Lung (tissue), 12 donors: ENCODE measurements around the gene EBPL. TPM values are rescaled to one million over a fixed set of nuclear protein-coding genes. Genes with fewer than 3 reads are reported as not detected.
"Not testable (repeated sequence)": the region's sequence is repeated elsewhere in the genome, so short reads cannot be mapped to it uniquely, and the experiment has no call there.

Source experiments
- ATAC-seq: fragments of 200-7000 bp; cut with Tn5 transposase; one replicate; pipeline ENCODE4 v1.9.1; 2020; ENCODE audit warnings: moderate number of reproducible peaks; ENCODE audit not compliant: insufficient read depth, low FRiP score
- DNase-seq, 3 donors: peaks; one replicate each; pipeline ENCODE4 v3.0.0-alpha.2; 2013 to 2017
- H3K27ac ChIP-seq, 2 donors: one replicate each; pipeline ENCODE4 v1.5.1; 2013; ENCODE audit warnings: mild to moderate bottlenecking in 2 of 2, moderate library complexity in 2 of 2, control low read depth in 1 of 2, inconsistent platforms in 1 of 2, low read depth in 1 of 2, low read length in 1 of 2
- H3K27me3 ChIP-seq, 3 donors: one replicate each; pipeline ENCODE4 v1.5.1; 2013; ENCODE audit warnings: low read length in 2 of 3; ENCODE audit not compliant: control insufficient read depth in 3 of 3, insufficient read depth in 3 of 3
- H3K36me3 ChIP-seq, 4 donors: one replicate each; pipeline ENCODE4 v1.5.1; 2013; ENCODE audit warnings: low read length in 4 of 4, mild to moderate bottlenecking in 1 of 4, moderate library complexity in 1 of 4; ENCODE audit not compliant: control insufficient read depth in 4 of 4, insufficient read depth in 4 of 4
- H3K4me1 ChIP-seq, 5 donors: one replicate each; pipeline ENCODE4 v1.5.1; 2013; ENCODE audit warnings: low read length in 5 of 5, mild to moderate bottlenecking in 2 of 5, moderate library complexity in 1 of 5; ENCODE audit not compliant: control insufficient read depth in 5 of 5, insufficient read depth in 5 of 5
- H3K4me3 ChIP-seq: one replicate; pipeline ENCODE4 v1.5.1; 2013; ENCODE audit warnings: mild to moderate bottlenecking, control low read depth, moderate library complexity
- H3K9ac ChIP-seq, 2 donors: one replicate each; pipeline ENCODE4 v1.5.1; 2013; ENCODE audit warnings: low read length in 2 of 2, control low read depth in 1 of 2; ENCODE audit not compliant: insufficient read depth in 1 of 2
- H3K9me3 ChIP-seq, 4 donors: one replicate each; pipeline ENCODE4 v1.5.1; 2013; ENCODE audit warnings: low read length in 3 of 4, mild to moderate bottlenecking in 1 of 4, moderate library complexity in 1 of 4; ENCODE audit not compliant: control insufficient read depth in 4 of 4, insufficient read depth in 3 of 4
- WGBS, 2 donors: extraction: QIAGEN DNeasy Blood & Tissue Kit; methylation state at CpG; one replicate each; pipeline ENCODE4 v1.1.7; 2013; 5-methylcytosine and 5-hydroxymethylcytosine counted together
- polyA plus RNA-seq, 2 donors: library from polyadenylated mRNA; stranded (reverse); fragments of 200-250 nt; gene quantifications; one replicate each; pipeline ENCODE4 v1.2.1, GENCODE V29; 2013
- total RNA-seq, 2 donors: library from RNA; depleted of rRNA in 1 of 2; stranded (reverse); fragments of >200 nt in 1 of 2; gene quantifications; one replicate each; pipeline ENCODE4 v1.2.1, GENCODE V29; 2014 to 2021
- TF ChIP-seq, protein P1 (sequence below): IDR thresholded peaks from 2 replicates; pipeline ENCODE4 v1.5.1; 2012; ENCODE audit warnings: mild to moderate bottlenecking; ENCODE audit errors: control extremely low read depth, extremely low read depth
- donor health status: control.
- donor health status: control.
- donor health status: Bipolar disorder and iron deficiency.
- donor health status: healthy.
- donor health status: DM: yes; HTN: yes; CAD: no.

EBPL gene
- total and polyA plus RNA-seq, 4 donors: 60.5 to 92.7 (median 70.1) TPM

DNA sequence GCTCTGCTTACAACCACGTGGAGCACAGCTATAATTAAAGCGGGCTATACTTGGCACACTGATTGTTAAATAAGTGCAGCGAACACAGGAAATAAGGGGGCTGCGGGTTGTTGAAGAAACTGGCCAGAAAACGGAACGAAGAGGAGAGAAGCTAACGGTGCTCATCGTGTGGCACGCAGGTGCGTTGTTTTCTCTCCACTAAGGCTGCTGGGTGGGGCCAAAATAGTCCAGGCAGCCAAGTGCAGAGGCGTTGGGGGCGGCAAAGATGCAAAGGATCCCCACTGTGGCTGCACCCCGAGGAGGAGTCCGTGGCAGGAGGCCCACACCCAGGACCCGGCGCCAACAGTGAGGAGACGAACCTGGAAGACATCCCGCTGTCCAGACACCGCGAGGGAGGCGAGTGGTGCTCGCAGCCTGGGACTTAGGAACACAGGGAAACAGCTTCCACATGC, 71.1 kb downstream of the EBPL start:
- WGBS, 2 donors: 59 to 72% methylated on average over 22 of the region's 22 CpGs
- H3K4me1 ChIP-seq: peaks cover 7 to 21% (median 13%) of the 10 kb centered on the region in 5 donors
- H3K4me3 ChIP-seq: no peak overlapping the region
- TF ChIP-seq, protein P1, sequence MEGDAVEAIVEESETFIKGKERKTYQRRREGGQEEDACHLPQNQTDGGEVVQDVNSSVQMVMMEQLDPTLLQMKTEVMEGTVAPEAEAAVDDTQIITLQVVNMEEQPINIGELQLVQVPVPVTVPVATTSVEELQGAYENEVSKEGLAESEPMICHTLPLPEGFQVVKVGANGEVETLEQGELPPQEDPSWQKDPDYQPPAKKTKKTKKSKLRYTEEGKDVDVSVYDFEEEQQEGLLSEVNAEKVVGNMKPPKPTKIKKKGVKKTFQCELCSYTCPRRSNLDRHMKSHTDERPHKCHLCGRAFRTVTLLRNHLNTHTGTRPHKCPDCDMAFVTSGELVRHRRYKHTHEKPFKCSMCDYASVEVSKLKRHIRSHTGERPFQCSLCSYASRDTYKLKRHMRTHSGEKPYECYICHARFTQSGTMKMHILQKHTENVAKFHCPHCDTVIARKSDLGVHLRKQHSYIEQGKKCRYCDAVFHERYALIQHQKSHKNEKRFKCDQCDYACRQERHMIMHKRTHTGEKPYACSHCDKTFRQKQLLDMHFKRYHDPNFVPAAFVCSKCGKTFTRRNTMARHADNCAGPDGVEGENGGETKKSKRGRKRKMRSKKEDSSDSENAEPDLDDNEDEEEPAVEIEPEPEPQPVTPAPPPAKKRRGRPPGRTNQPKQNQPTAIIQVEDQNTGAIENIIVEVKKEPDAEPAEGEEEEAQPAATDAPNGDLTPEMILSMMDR: no peak
- H3K27me3 ChIP-seq: no peaks in the 10 kb centered on the region
- no peak overlapping the region for H3K9ac ChIP-seq
- ATAC-seq: no peak
- H3K27ac ChIP-seq: peak overlapping the region in 1 of 2 donors; percentile 47
- no peak for DNase-seq
- H3K36me3 ChIP-seq: no peaks in the 10 kb centered on the region
- H3K9me3 ChIP-seq: peaks cover 0 to 2% (median 0%) of the 10 kb centered on the region in 4 donors

DNA sequence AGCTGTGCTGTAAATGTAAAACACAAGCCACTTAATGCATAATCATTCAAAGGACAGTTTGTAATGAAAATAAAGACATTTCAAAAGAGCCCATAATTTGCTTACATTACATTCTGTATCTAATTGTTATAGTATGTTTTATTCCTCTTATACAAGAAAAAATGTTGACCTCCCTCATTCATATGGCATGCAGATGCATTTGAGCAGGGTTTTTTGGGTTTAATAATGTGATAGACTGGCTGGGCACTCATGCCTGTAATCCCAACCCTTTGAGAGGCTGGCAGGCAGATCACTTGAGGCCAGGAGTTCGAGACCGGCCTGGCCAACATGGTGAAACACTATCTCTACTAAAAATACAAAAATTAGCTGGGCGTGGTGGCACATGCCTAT, 74.6 kb downstream of the EBPL start:
- H3K27ac ChIP-seq: peak overlapping the region in 1 of 2 donors; percentile 11
- H3K27me3 ChIP-seq: no peaks in the 10 kb centered on the region
- ATAC-seq (no peak), DNase-seq (no peak)
- TF ChIP-seq, protein P1: no peak
- peak overlapping the region in 1 of 2 donors; percentile 33 for H3K9ac ChIP-seq
- WGBS, 2 donors: 89 to 90% methylated on average over 3 of the region's 3 CpGs
- peaks cover 7 to 20% (median 11%) of the 10 kb centered on the region in 5 donors for H3K4me1 ChIP-seq
- H3K4me3 ChIP-seq: no peak overlapping the region
- no peaks in the 10 kb centered on the region for H3K36me3 ChIP-seq
- no peaks in the 10 kb centered on the region for H3K9me3 ChIP-seq

DNA sequence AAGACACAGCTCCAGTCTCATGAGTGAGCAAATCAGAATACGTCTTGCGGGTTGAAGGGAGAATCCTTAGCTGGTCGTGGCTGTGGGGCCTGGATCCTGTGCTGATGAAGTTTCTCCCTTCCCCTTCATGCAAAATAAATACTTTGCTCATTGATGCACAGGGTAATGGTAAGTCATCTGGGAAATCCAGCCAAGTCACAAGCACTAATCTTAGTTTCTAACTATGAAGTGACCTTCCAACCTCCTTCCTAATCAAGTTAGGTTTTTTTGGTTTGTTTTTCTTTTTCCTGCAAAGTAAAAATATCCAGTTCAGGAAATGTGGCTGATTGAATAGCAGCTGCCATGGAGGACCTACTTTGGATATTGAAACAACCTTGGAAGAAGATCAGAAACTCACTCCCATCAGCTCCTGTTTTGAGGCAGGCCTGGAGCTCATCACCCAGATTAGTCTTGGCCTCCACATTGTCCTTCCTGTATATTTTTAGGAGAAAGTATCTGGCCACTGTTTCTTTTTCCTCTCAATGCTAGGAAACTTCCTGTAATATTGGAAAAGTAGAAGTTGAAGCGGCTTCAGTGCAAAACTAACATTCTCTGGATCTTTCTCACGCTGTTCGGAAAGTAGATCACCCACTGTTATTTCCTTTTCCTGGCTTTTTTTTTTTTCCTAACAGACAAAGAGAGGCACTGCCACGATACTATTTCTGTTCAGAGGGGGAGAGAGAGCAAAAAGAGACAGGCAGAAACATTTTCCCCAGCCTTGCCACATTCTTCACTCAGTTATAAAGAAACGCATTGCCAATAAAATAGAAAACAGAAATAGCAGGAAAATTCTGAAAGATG, 75.2 kb downstream of the EBPL start:
- H3K27ac ChIP-seq: peak overlapping the region; percentile 80 to 82
- no peaks in the 10 kb centered on the region for H3K36me3 ChIP-seq
- peak in 2 of 3 donors; percentile 61 to 65 for DNase-seq
- no peak for ATAC-seq
- no peak overlapping the region for H3K4me3 ChIP-seq
- TF ChIP-seq, protein P1: no peak
- H3K4me1 ChIP-seq: peaks cover 7 to 20% (median 11%) of the 10 kb centered on the region in 5 donors
- peak overlapping the region in 1 of 2 donors; percentile 33 for H3K9ac ChIP-seq
- no peaks in the 10 kb centered on the region for H3K27me3 ChIP-seq
- WGBS, 2 donors: 44 to 54% methylated on average over 8 of the region's 8 CpGs
- no peaks in the 10 kb centered on the region for H3K9me3 ChIP-seq

DNA sequence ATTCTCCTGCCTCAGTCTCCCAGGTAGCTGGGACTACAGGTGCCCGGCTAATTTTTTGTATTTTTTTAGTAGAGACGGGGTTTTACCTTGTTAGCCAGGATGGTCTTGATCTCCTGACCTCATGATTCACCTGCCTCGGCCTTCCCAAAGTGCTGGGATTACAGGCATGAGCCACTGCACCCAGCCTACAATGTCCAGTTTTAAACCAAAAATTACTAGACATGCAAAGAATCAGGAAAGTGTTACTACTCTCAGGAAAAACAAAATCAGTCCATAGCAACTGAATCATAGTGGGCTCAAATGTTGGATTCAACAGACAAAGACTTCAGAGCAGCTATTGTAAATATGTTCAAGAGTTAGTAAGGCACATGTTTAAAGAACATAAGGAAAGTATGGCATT, 79.2 kb downstream of the EBPL start:
- H3K9ac ChIP-seq, H3K27ac ChIP-seq, H3K9me3 ChIP-seq, ATAC-seq, H3K36me3 ChIP-seq, H3K4me3 ChIP-seq, H3K27me3 ChIP-seq, DNase-seq: not testable (repeated sequence)
- WGBS, 2 donors: 94 to 95% methylated on average over 3 of the region's 3 CpGs
- peaks cover 4 to 14% (median 7%) of the 10 kb centered on the region in 5 donors for H3K4me1 ChIP-seq
